Activated CD8-positive, alpha-beta memory T cell treated with anti-CD3 and anti-CD28 coated beads for 24 hours (primary cell): ENCODE data around the gene RBBP4.
"Not testable (repeated sequence)": the region's sequence is repeated elsewhere in the genome, so short reads cannot be mapped to it uniquely, and the experiment has no call there.

Experiments used
- DNase-seq: peaks from one replicate; pipeline ENCODE4 v3.0.0-alpha.2; 2020

Gene RBBP4

DNA sequence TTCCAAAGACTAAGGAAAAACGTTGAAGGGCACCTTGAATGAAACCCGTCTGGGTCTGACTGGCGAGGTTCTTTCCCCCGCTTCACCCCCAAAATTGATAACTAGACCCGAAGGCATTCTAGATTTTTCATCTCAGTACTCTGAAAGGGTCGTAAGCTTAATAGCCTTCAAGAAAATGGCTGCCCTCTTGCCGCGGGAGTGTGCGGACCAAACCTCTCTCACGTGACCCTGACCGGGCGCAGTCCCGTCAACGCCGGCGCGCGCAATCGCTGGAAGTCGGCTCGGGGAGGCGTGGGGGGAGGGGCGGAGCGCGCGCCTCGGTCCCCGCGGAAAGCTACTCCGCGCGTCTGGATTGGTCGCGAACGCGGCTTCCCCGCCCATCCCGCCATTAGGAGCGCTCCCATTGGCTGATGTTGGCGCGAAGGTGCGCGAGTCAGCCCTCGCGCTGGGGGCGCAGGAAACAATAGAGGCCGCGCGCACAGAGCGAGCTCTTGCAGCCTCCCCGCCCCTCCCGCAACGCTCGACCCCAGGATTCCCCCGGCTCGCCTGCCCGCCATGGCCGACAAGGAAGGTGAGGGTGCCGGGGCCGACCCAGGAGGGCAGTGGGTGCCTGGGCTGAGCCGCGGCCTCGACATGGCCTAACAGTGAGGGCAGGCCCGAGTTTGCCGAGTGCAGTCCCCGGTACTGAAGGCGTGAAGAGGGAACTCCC is at the start of gene RBBP4:
RBBP4 (plus strand) TSS at position 457 of the 709 bp plus-strand sequence; CDS start at position 556, 99 bp downstream.
- peak; percentile 99 for DNase-seq

DNA sequence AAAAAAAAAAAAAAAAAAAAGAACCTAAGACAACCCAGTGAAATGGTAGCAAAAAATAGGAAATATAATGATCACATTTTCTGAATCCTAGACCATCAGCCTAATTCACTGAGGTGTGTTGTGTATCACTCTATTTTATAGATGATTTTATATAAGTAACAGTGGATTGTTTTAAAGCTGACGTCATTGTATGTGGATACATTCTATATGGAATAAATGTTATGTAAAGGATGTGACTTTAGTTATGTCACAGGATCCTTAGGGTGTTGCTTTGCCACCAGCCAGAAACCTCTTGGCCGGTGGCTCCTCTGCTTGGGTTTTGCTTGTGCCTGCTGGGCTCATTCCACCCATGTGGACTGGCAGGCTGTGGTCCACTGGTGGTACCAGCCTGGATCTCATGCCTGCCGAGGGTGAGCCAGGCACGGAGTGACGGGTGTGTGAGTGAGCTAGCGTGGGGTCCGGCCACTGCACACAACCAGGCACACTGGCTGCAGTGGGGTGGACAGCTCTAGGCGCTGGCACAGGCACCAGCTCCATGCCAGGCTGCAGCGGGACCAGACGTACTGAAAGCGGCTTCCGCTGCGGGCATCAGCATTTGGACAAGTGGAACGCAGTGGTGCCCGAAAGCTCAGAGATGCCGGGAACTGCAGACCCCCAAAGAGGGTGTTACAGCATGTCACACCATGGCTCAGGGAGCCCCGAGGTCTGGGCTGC is 45.1 kb upstream of the RBBP4 start:
- DNase-seq, result no peak

DNA sequence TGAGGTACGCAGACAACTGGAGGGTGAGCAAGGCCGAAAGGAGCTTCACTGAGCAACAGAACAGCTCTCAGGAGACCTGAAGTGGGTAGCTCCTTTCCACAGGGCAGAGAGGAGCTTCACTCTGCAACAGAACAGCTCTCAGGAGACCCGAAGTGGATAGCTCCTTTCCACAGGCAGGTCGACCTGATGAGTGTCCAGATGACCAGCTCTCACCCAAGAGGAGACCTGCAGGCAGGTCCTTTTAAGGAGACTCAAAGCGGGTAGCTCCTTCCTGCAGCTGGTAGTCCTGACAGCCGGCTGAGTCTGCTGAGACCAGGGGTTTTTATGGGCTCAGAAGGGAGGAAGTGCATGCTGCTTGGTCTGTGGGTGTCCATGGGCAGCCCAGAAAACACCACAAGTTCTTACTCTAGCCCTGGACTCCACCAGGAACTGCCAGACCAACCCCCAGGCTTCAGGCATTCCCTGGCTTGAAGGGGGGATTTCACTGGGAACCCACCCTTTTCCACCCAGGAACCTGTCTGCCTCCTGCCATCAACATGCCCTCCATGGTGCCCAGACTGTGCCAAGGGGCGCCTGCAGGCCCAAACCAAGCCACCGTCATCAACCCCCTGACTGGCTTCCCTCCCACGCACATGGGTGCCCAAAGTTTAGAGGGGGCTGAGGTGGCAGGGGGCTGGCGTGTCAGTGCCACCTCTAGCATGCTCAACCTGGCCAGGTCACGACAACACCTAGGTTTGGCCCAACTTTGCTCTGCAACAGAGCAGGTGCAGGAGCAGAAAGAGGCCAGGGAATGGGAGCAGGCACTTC is 44.2 kb upstream of the RBBP4 start:
- no peak for DNase-seq

DNA sequence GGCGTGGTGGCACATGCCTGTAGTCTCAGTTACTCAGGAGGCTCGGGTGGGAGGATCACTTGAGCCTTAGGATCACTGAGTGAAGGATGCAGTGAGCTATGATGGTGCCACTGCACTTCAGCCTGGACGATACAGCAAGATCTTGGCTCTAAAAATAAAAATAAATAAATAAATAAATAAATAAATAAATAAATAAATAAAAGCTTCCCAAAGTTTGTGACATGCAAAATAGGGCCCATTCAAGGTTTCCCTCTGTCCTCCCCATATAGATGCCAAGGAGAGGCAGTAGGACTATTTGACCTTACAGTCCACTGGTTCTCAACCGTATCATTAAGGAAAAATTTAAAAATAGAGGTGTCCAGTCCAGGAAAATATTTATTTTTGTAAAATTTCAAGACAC is 41.8 kb upstream of the RBBP4 start:
- DNase-seq, result no peak

DNA sequence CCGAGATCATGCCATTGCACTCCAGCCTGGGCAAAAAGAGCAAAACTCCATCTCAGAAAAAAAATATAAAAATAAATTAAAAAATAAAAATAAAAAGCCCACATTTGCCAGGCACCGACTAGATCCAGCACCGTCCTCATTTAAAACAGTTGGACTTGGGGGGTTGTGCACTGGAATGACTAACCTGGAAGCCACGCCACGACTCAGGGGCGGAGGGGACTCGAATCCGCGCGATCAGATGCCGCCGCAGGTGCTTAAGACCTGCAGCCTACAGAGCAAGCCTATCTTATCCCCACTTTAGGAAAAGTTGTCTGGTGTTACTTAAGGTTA is 39.2 kb upstream of the RBBP4 start:
- no peak for DNase-seq

DNA sequence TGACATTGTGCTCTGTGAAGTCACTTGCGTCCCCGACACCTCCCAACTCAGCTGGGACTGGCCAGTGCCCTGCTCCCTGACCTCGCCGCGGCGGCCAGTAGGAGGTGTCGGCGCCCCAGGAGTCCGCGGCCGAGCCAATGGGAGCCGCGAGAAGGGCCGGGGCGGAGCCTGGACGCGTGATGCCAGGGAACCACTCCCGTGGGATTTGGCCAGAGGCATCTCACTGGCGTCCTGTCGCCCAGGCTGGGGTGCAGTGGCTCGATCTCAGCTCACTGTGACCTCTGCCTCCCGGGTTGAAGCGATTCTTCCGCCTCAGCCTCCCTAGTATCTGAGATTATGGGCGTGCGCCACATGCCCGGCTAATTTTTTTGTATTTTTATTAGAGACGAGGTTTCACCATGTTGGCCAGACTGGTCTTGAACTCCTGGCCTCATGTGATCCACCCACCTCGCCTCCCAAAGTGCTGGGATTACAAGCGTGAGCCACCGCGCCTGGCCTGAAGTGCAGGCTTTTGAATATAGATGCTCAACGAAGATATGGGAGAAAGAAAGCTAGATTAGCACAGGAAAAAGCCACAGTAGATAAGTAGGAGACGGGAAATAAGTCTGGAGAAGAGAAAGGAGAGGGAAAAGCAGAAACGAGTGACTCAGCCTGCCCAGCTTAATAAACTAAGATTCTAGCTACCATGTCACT is 38.7 kb upstream of the RBBP4 start:
- peak; percentile 73 for DNase-seq

DNA sequence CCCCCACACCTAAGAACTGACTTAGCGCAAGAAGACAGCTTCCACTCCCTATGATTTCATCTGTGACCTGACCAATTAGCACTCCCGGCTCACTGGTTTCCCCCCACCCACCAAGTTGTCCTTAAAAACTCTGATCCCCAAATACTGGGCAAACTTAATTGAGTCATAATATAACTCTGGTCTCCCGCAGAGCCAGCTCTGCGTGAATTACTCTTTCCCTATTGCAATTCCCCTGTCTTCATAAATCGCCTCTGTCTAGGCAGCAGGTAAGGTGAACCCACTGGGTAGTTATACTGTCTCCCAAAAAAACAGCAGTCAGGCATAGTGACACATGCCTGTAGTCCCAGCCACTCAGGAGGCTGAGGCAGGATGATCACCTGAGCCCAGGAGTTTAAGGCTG is 37.5 kb upstream of the RBBP4 start:
- DNase-seq, result no peak

DNA sequence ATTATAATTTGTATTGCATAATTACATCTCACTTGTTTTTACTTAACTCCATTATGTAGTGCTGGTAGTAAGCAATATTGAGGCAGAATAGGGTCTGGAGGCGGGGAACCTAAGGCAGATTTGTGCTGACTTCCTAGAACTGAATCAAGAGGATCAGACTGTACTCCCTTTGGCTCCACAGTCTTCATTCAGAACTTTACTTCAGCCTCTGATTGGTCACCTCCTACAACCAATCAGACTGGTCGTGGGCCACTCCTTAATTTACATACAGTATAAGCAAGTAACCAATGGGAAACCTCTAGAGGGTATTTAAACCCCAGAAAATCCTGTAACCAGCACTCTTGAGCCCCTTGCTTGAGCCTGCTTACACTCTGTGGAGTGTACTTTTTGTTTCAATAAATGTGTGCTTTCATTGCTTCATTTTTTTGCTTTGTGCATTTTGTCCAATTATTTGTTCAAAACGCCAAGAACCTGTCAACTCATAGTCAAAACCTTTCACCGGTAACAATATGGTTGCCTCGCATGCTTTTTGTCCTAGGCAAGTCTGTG is 32.3 kb upstream of the RBBP4 start:
- DNase-seq, result no peak

DNA sequence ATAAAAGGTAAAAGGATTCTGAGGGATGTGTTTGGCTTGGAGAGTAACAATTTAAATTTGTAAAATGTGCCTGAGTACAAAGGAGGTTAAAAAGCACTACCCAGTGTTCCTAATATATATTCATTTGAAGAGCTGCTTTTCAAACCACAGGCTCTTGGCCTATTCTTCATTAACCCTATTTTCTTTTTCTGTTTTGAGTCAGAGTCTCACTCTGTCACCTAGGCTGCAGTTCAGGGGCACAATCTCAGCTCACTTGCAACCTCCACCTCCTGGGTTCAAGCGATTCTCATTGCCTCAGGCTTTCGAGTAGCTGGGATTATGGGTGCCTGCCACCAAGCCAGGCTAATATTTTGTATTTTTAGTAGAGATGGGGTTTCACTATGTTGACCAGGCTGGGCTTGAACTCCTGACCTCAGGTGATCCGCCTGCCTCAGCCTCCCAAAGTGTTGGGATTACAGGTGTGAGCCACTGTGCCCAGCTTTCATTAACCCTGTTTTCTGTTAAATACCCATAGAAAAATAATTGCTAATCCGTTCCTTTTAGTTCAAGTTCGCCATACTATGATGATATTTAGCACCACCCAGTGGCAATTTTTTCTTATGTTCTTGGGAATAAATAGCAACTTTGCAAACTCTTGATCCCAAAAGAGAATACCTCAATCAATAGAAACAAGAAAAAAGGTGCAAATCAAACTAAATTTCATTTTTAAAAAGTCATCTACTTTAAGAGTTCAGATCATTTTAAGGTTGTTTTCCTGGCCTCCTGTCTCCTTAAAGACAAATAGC is 31.1 kb upstream of the RBBP4 start:
- DNase-seq, result no peak

DNA sequence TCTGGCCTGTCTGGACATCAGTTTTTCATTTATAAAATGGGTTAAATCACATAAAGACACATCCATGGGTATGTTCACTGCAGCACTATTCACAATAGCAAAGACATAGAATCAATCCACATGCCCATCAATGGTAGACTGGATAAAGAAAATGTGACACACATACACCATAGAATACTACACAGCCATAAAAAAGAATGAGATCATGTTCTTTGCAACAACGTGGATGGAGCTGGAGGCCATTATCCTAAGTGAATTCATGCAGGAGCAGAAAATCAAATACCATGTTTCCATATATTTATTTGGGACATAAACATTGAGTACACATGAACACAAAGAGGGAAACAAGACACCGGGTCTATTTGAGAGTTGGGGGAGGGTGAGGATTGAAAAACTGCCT is 28.8 kb upstream of the RBBP4 start:
- DNase-seq, result no peak

DNA sequence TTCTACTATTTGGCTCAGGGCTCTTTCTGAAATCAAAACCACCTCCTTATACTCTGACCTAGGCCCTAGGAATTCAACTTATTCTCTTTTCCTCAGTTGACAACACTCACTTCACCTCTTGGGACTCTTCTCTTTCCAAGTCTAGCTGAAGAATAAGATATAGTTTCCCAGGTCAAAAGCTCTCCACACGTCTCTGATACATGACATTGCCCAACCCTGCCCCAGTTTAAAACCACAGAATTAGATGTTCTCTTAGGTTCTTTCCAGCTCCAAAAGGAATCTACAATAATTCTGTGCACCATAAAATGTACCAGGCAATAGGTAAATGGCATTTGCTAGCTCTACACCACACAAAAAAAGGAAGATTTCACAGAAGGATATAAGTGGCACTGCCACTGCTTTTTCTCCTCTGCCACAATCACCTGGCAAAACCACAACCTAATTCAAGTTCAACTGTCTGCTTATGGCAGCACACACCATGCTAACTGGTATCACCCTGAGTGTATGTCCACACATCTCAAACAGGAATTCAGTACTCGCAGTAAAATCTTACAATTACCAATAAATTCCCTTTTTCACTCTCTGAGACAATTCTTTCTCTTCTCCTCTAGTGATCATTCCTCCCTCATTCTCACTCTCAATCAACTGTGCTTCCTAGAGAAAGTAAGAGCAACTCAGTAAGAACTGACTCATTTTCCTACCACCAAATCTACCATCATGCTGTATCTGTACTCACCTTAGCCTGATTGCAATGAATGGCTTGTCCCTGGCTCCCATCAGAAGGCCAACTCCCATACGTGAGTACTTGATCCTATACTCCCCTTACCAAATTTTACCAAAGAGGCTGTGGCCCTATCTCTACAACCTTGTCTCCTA is 28.0 kb upstream of the RBBP4 start:
- DNase-seq, result no peak

DNA sequence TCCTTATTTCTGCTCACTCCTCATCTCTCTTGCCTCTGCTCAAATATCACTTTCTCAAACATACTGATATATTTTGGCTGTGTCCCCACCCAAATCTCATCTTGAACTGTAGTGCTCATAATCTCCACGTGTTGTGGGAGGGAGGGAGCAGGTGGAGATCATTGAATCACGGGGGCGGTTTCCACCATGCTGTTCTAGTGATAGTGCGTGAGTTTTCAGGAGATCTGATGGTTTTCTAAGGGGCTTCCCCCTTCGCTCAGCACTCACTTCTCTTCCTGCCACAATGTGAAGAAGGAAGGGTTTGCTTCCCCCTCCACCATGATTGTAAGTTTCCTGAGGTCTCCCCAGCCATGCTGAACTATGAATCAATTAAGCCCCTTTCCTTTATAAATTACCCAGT is 27.2 kb upstream of the RBBP4 start:
- DNase-seq, result no peak

DNA sequence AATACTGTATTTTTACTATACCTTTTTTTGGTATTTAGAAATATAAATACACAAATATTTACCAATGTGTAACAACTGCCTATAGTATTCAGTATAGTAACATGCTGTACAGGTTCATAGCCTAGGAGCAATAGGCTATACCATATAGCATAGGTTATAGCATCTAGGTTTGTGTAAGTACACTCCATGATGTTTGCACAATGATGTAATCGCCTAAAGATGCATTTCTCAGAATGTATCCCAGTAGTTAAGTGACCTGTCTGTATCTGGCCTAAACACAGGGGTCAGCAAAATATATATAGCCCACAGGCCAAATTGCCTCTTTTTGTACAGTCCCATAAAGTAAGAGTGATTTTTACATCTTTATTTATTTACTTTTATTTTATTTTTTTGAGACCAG is 24.8 kb upstream of the RBBP4 start:
- DNase-seq, result no peak

DNA sequence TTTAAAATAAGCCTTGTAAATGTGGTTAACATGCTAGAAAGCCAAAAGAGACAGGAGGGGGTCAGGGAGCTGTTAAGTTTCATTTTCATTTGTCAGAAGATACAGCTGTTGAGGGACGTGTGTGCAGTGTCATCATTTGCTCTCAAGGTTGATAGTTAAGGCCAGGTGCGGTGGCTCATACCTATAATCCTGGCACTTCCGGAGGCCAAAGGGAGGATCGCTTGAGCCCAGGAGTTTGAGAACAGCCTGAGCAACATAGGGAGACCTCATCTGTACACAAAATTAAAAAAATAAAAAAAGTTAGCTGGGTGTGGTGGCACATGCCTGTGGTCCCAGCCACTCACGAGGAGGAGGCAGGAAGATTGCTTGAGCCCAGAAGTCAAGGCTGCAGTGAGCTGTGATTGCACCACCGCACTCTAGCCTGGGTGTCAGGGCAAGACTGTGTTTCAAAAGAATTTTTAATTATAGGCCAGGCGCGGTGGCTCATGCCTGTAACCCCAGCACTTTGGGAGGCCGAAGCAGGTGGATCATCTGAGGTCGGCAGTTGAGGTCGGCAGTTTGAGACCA is 23.3 kb upstream of the RBBP4 start:
- peak; percentile 53 for DNase-seq

DNA sequence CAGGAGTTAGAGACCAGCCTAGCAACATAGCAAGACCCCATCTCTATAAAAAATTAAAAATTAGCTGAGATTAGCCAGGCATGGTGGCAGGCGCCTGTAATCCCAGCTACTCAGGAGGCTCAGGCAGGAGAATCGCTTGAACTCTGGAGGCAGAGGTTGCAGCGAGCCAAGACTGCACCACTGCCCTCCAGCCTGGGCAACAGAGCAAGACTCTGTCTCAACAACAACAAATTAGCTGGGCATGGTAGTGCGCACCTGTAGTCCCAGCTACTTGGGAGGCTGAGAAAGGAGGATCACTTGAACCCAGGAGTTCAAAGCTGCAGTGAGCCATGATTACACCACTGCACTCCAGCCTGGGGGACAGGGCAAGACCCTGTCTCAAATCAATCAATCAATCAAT is 20.8 kb upstream of the RBBP4 start:
- not testable (repeated sequence) for DNase-seq

DNA sequence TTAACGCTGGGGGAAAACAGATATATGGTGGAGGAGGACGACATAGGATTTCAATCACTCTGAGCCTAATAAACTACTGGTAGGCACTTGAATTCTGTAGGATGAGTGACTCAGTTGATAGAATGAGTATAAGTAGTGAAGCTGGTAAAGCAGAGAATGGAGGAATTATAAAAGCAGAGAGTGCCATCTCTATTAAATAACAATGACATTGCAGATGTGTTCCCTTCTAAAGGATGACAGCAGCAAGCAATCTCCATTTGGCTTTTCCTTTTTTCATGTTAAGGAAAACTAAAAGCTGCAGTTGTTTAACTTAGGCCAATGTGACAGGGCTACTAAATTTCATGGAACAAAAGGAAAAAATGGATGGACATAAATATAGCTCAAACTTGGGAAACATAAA is 18.2 kb upstream of the RBBP4 start:
- no peak for DNase-seq

DNA sequence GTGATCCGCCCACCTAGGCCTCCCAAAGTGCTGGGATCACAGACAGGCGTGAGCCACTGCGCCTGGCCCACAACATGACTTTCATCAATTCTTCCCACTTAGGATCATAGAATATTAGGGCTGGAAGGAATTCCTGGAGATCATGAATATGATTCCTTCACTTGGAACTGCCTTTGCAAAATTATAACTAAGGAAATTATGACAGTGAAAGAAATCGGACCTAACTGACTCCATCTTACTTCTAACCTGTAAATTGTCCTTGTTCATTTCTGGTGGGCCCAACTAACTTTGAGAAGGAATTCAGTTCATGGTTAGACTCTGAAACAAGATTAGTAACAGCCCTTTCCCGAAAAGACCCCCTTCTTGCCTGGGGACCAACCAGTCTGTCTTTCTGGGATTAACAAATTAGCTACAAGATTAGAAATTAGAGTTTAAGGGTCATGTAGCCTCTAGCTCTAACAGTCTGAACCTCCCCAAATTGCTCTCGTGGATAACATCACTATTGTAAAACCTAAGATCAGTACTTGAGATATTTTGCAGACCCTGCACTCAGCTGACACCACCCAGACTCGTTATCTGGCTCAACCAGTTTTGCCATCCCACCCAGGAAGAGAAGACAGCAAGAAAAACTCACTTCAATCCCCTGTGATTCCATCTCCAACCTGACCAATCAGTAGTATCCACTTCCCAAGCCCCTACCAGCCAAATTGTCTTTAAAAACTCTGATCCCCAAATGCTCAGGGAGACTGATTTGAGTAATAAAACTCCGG is 15.3 kb upstream of the RBBP4 start:
- no peak for DNase-seq

DNA sequence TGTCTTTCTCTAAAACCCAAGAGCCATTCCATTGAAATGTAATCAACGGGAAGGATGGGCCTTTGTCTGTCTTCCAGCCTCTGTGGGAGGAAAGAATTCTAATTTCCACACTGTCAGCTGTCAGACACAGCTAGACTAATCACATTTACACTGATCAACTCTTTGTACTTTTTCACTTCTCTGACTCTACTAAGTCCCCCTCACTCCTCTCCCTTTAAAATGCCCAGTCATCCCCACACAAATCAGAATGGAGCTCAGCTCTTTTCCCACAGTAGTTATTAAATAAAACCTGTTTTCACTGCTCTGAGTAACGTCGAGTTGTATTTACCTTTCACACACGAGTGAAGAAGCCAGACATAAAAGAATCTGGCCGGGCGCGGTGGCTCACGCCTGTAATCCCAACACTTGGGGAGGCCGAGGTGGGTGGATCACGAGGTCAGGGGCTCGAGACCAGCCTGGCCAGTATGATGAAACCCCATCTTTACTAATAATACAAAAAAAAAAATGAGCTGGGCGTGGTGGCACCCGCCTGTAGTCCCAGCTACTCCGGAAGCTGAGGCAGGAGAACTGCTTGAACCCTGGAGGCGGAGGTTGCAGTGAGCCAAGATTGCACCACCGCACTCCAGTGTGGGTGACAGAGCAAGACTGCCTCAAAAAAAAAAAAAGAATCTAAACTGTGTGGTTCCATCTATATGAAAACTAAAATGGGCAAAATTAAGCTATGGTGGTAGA is 13.9 kb upstream of the RBBP4 start:
- no peak for DNase-seq

DNA sequence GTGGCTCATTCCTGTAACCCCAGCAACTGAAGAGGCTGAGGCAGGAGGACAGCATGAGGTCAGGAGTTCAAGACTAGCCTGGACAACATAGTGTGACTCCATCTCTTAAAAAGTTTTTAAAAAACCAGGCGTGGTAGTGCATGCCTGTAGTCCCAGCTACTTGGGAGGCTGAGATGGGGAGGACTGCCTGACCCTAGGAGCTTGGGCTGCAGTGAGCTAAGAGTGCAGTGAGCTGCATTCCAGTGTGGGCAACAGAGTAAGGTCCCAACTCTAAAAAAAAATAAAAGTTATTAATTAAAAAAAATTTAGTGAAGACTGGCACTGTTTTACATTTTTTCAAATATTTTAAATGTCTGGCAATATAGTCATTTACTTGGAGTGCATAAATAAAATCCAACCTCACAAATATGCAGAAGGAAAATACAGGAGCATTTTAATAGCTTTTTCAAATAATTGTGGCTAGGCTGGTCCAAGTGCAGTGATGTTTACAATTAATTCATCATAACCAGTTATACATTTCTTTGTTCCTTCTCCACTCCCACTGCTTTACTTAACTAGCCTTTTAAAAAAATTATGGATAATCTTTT is 11.4 kb upstream of the RBBP4 start:
- no peak for DNase-seq
